ENCODE measurements around the gene SEMA4F.
"Not testable (repeated sequence)": the region's sequence is repeated elsewhere in the genome, so short reads cannot be mapped to it uniquely, and the experiment has no call there.

SEMA4F gene, protein sequence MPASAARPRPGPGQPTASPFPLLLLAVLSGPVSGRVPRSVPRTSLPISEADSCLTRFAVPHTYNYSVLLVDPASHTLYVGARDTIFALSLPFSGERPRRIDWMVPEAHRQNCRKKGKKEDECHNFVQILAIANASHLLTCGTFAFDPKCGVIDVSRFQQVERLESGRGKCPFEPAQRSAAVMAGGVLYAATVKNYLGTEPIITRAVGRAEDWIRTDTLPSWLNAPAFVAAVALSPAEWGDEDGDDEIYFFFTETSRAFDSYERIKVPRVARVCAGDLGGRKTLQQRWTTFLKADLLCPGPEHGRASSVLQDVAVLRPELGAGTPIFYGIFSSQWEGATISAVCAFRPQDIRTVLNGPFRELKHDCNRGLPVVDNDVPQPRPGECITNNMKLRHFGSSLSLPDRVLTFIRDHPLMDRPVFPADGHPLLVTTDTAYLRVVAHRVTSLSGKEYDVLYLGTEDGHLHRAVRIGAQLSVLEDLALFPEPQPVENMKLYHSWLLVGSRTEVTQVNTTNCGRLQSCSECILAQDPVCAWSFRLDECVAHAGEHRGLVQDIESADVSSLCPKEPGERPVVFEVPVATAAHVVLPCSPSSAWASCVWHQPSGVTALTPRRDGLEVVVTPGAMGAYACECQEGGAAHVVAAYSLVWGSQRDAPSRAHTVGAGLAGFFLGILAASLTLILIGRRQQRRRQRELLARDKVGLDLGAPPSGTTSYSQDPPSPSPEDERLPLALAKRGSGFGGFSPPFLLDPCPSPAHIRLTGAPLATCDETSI

GRCh38 chr2:74653985-74654882 is at the start of gene SEMA4F:
Gene SEMA4F (plus strand): TSS chr2:74654247. CDS start chr2:74654377, 130 bp downstream.
- peak; percentile 93 for DNase-seq

GRCh38 chr2:74606927-74607326 is 47.1 kb upstream of the SEMA4F start:
- DNase-seq: no peak

GRCh38 chr2:74617122-74617521 is 36.9 kb upstream of the SEMA4F start:
- no peak for DNase-seq

DNA sequence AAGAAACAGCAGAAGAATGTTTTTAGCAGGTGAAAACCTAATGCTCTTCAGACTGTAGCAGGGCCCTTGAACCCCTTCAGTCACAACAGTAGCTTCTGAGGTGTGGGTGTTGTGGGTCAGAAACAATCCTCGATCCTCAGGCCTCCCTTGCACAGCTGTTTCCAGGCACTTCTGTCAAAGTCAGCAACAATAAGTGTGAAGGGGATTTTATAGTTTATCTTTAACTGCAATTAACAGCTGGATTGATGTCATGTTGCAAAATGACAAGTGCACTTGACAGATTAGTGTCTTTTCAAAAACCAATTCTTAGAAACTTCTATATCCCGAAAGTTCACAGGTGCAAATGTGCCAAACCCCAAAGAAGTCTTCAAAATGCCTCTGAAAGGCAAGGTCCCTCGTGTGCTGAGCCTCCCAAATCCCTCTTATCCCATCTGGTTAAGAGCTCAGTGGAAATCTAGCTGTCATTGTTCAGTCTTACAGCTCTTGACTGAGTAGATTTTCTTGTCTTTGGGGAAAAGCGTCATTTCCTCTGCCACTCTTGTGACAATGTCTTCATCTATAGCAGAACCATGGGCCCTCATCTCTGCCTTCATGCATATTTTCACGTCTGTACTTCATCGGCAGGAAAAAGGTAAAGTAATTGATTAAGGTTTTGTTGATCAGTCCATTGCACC is 35.5 kb upstream of the SEMA4F start:
- no peak for DNase-seq

DNA sequence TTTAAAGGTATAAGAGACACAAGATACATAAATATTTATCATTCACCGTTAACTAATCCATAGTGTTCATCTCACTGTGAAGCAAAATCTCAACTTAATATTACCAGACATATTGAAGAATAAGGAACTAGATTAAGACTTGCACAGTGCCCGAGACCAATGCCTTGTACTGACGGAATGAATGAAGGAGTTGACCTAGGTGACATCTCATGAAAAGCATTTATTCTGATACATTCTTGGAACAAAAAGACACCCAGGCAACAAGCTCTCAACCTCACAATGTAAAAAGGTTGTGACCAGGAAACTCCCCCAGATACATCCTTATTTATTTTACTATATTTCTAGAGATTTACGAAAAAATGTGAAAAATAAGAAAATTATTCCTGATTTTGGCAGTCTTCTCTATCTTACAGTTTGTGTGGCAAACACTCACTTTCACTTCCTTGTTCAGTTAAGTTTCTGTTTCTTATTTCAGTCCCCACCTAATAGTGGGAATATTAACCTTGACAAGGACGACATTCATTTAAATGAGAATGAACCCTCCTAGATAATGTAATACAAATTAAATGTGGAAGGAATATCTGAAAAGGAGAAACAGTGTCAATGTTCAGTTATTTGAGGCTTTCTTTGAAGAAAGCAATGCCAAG is 34.3 kb upstream of the SEMA4F start:
- DNase-seq: no peak

DNA sequence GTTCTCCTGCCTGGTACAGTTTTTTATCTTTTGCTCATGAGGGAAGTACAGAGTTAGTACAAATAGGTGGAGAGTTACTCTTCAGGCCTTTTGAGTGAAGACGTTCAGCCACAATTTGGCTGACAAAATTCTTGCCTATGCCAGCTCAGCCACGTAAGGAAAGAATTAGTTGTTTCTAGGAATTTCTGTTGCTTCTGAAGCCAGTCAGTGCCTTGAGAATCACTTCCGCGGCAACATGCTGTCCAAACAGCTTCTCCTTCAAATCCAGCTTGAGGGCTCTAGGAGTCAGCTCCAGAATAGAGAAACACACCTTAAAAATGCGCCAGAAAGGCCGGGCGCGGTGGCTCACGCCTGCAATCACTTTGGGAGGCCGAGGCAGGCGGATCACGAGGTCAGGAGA is 33.4 kb upstream of the SEMA4F start:
- no peak for DNase-seq

GRCh38 chr2:74625658-74626425 is 28.2 kb upstream of the SEMA4F start:
- DNase-seq: no peak

GRCh38 chr2:74628538-74629105 is 25.4 kb upstream of the SEMA4F start:
- DNase-seq: no peak

- DNase-seq: not testable (repeated sequence)
These were observed 23.6 kb upstream of the SEMA4F start for GRCh38 chr2:74630454-74630853.

DNA sequence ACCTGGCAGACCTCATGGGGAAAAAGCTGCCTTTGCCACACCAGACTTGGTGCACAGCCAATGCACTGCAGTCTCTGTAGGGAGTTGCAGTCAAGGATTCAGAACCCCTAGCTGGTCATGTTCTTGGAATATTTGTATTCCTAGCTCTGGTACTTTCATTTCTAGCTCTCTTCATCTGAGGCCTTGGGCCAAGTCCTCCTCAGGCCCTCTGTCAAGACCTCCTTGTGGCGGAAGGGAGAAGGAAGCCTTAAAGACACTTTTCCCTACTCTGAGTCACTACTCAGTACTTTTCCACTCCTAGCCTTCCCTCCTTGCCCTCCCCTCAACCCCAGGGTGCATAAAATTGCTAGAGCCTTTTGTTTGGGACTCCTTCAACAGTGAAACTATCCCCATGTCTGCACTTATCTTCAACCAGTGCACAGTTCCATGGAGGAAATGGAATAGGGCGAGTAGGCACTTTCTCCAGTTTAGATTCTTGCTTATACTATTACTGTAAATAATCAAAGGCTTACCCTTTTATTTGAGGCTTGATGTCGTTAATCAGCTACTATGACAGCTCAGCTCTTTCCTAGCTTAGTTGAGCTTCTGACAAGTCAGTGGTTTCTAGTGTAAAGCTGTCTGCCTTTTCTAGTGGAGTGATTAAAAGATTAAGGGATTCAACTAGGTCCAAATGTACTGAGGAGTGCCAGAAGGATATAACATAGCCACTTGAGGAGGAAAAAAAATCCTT is 21.7 kb upstream of the SEMA4F start:
- DNase-seq: no peak

- DNase-seq: no peak
These were observed 21.1 kb upstream of the SEMA4F start for GRCh38 chr2:74632939-74633312.

DNA sequence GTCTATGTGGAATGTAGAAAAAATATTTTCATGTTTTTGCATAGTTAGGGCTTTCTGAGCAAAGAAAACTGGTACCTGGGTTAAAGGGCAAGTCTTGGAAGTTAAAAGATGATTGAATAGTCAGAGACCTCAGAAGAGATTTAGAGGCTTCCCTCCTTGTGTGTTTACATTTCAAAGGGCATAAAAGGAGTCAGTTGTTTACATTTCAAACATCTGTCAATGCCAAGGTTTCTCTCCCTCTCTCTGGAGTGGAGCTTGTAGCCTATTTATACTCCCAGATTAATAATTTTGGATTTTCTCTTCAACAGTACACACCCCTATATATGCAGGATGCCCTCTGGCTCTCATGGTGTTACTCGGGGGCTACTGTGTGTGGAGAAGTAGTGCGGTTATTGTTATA is 14.5 kb upstream of the SEMA4F start:
- DNase-seq: no peak

GRCh38 chr2:74645344-74645743 is 8.7 kb upstream of the SEMA4F start:
- DNase-seq: no peak

- no peak for DNase-seq
These were observed 7.8 kb upstream of the SEMA4F start for GRCh38 chr2:74646201-74646600.

GRCh38 chr2:74646834-74647482 is 7.1 kb upstream of the SEMA4F start:
- no peak for DNase-seq

DNA sequence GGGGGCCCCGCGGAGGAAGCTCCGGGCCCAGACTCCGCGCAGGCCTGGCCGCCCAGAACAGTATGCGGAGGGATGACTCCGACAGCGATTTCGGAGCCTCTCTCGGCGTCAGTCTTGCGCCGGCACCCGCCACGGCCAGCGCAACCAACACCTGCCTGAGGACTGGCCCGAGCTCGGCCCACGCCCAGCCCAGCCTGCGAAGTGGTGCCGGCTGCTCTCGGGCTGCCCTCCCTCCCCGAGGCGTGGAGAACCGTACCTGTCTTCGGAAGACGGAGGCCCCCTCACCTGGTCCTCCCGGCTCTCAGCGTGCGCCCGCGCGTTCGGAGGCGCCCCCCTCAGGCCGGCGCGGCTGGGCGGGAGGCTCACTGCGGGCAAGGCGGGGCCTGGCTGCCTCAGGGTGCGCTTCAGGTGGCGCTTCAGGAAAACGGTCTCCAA is 6.0 kb upstream of the SEMA4F start, which contains the start of gene M1AP:
Gene M1AP (minus strand): TSS at position 322 of the 435 bp plus-strand sequence. CDS start 8,055 bp downstream, outside the sequence.
- DNase-seq: no peak

GRCh38 chr2:74653589-74653984 is 460 bp upstream of the SEMA4F start:
- DNase-seq: no peak

- DNase-seq: no peak
These were observed 1.5 kb downstream of the SEMA4F start for GRCh38 chr2:74655579-74655978.

- no peak for DNase-seq
These were observed 4.5 kb downstream of the SEMA4F start for GRCh38 chr2:74658516-74658915.

Data from activated CD4-positive, alpha-beta T cell treated with anti-CD3 and anti-CD28 coated beads, Interleukin-2, amount 50 U/mL, for 1 hour (primary cell).